Measurements from ENCODE around the gene GPHN.

- TF ChIP-seq ZSCAN29 (IDR thresholded peaks at IDR 0.05), result no peak
- no peak for TF ChIP-seq CTCF (IDR thresholded peaks at IDR 0.05 in 2 of 3, conservative IDR thresholded peaks at IDR 0.05 in 1 of 3; ENCODE audit: control insufficient read depth in 2 of 3, extremely low read depth in 1 of 3, insufficient read depth in 1 of 3, low read depth in 3 of 3, low read length in 3 of 3)
- TF ChIP-seq SUZ12 (IDR thresholded peaks at IDR 0.05; ENCODE audit: unreplicated experiment), result no peak
- TF ChIP-seq ZBTB33 (IDR thresholded peaks at IDR 0.05), result no peak
- no peak for TF ChIP-seq EP300 (IDR thresholded peaks at IDR 0.05; ENCODE audit: borderline replicate concordance in 1 of 2, control insufficient read depth in 1 of 2, low read depth in 2 of 2, low read length in 2 of 2)
- no peak for TF ChIP-seq REST (IDR thresholded peaks at IDR 0.05; ENCODE audit: low read depth, low read length)
- no peak for TF ChIP-seq ATF2 (IDR thresholded peaks at IDR 0.05; ENCODE audit: low read length)
- TF ChIP-seq POLR2AphosphoS5 (IDR thresholded peaks at IDR 0.05; ENCODE audit: low read length), result no peak
- no peak for TF ChIP-seq ZBTB11 (CRISPR knock-in tag; IDR thresholded peaks at IDR 0.05)
- TF ChIP-seq NRF1 (conservative IDR thresholded peaks at IDR 0.05; ENCODE audit: low read depth, low read length), result no peak
- TF ChIP-seq ATF7 (IDR thresholded peaks at IDR 0.05; ENCODE audit: low read depth), result no peak
- no peak for TF ChIP-seq TBL1XR1 (IDR thresholded peaks at IDR 0.05; ENCODE audit: low read depth, low read length)
- TF ChIP-seq EGR1 (IDR thresholded peaks at IDR 0.05; ENCODE audit: borderline replicate concordance in 1 of 2, low read depth in 2 of 2, low read length in 2 of 2), result no peak
These were observed 127.5 kb downstream of the GPHN start for GRCh38 chr14:66635435-66635834.
